B cell (primary cell): ENCODE results near the gene ENTHD1. TPM values are rescaled to one million over a fixed set of nuclear protein-coding genes. Genes with fewer than 3 reads are reported as not detected.
A peak's percentile ranks its signal among the peaks of the same experiment; 100 is the strongest.

Experiments used
- ATAC-seq: fragments of 200-7000 bp; cut with Tn5 transposase; one replicate; pipeline ENCODE4 v1.10.0; 2021; ENCODE audit warnings: low read depth, mild to moderate bottlenecking, moderate number of reproducible peaks, moderate library complexity
- CTCF ChIA-PET: fragments of 350-600 bp; sonication (Branson Sonifier 250); formaldehyde crosslinking; loops from one replicate; lab custom pipeline; 2021; ENCODE audit warnings: antibody characterized with exemption, inconsistent platforms; lab: Charles Lee
- POLR2A ChIA-PET: fragments of 350-600 bp; sonication (Branson Sonifier 250); formaldehyde crosslinking; loops from one replicate; lab custom pipeline; 2021; ENCODE audit warnings: antibody characterized with exemption; lab: Charles Lee
- DNase-seq: peaks from one replicate; pipeline ENCODE4 v3.0.0; 2013
- H2AFZ ChIP-seq: 2 replicates; pipeline ENCODE4 v1.6.1; 2012; ENCODE audit warnings: mild to moderate bottlenecking, low read depth, low read length; ENCODE audit not compliant: insufficient read depth, poor library complexity, severe bottlenecking
- H3K27ac ChIP-seq, 2 donors: 1 replicate in 1 of 2; 2 replicates in 1 of 2; pipeline ENCODE4 v1.5.1; 2012 to 2013; ENCODE audit warnings: low read length in 2 of 2, mild to moderate bottlenecking in 2 of 2, moderate library complexity in 1 of 2
- H3K27me3 ChIP-seq, 4 experiments: fragments of 200-600 bp in 1 of 4; sonication (generic) in 1 of 4; replicated peaks in 1 of 4; 1 replicate in 2 of 4; 2 replicates in 2 of 4; pipeline versions ENCODE4 v1.6.1 to v1.7.0; 2013 to 2016; ENCODE audit warnings: low read length in 3 of 4, mild to moderate bottlenecking in 2 of 4, mixed read lengths in 1 of 4, moderate library complexity in 1 of 4; ENCODE audit not compliant: insufficient read depth in 4 of 4, control insufficient read depth in 3 of 4; ENCODE audit errors: control extremely low read depth in 1 of 4
- H3K36me3 ChIP-seq, 2 experiments: replicated peaks in 1 of 2; 1 replicate in 1 of 2; 2 replicates in 1 of 2; pipeline versions ENCODE4 v1.6.1 to v1.7.1; 2013; ENCODE audit warnings: low read length in 1 of 2; ENCODE audit not compliant: insufficient read depth in 2 of 2, control insufficient read depth in 1 of 2; ENCODE audit errors: control extremely low read depth in 1 of 2, extremely low read depth in 1 of 2
- H3K4me1 ChIP-seq, 2 donors: fragments of 200-600 bp in 1 of 2; sonication (generic) in 1 of 2; 1 replicate in 1 of 2; 2 replicates in 1 of 2; pipeline versions ENCODE4 v1.5.1 to v1.6.1; 2013 to 2017; ENCODE audit warnings: low read length in 2 of 2; ENCODE audit not compliant: control insufficient read depth in 2 of 2, insufficient read depth in 2 of 2
- H3K4me2 ChIP-seq: replicated peaks from 2 replicates; pipeline ENCODE3; 2012; ENCODE audit warnings: mild to moderate bottlenecking, low read depth, low read length; ENCODE audit not compliant: poor library complexity, severe bottlenecking
- H3K4me3 ChIP-seq, 5 experiments: fragments of 200-600 bp in 1 of 5; sonication (generic) in 1 of 5; 1 replicate in 3 of 5; 2 replicates in 2 of 5; pipeline versions ENCODE4 v1.5.1 to v1.7.0; 2011 to 2016; ENCODE audit warnings: low read length in 4 of 5, mild to moderate bottlenecking in 4 of 5, low read depth in 2 of 5, control low read depth in 1 of 5, moderate library complexity in 1 of 5; ENCODE audit not compliant: insufficient read depth in 1 of 5; ENCODE audit errors: control extremely low read depth in 1 of 5, extremely low read depth in 1 of 5
- H3K79me2 ChIP-seq: fragments of 200-600 bp; sonication (generic); one replicate; pipeline ENCODE4 v1.6.0; 2016; ENCODE audit warnings: low read length; ENCODE audit not compliant: control insufficient read depth, insufficient read depth
- H3K9ac ChIP-seq: fragments of 200-600 bp; sonication (generic); 2 replicates; pipeline ENCODE4 v1.6.1; 2017; ENCODE audit warnings: mild to moderate bottlenecking, low read length, moderate library complexity
- H3K9me3 ChIP-seq, 3 donors: one replicate each; pipeline versions ENCODE4 v1.6.1 to v1.7.1; 2013; ENCODE audit warnings: low read length in 2 of 3; ENCODE audit not compliant: control insufficient read depth in 2 of 3, insufficient read depth in 1 of 3; ENCODE audit errors: control extremely low read depth in 1 of 3
- H4K20me1 ChIP-seq: 2 replicates; pipeline ENCODE4 v1.6.0; 2012; ENCODE audit warnings: mild to moderate bottlenecking, low read length; ENCODE audit not compliant: insufficient read depth, control insufficient read depth, poor library complexity, severe bottlenecking
- H3K27ac Mint-ChIP-seq: one replicate; pipeline ENCODE4 v1.8.0; 2021; ENCODE audit warnings: mixed read lengths
- H3K27me3 Mint-ChIP-seq: one replicate; pipeline ENCODE4 v1.8.0; 2021; ENCODE audit warnings: mixed read lengths
- H3K4me1 Mint-ChIP-seq: one replicate; pipeline ENCODE4 v1.8.0; 2021; ENCODE audit warnings: mixed read lengths
- H3K4me3 Mint-ChIP-seq: one replicate; pipeline ENCODE4 v1.8.0; 2021; ENCODE audit warnings: mixed read lengths
- H3K9me3 Mint-ChIP-seq: one replicate; pipeline ENCODE4 v1.8.0; 2022; ENCODE audit warnings: mixed read lengths; ENCODE audit not compliant: insufficient read depth
- EZH2 ChIP-seq: IDR thresholded peaks from 2 replicates; pipeline ENCODE4 v1.6.1; 2012; ENCODE audit warnings: borderline replicate concordance, low read depth, mild to moderate bottlenecking, moderate library complexity, low read length; ENCODE audit not compliant: insufficient read depth, poor library complexity, severe bottlenecking
- WGBS: methylation state at CpG from one replicate; pipeline ENCODE4 v1.1.5; 2013; ENCODE audit warnings: missing lambda C conversion rate; ENCODE audit not compliant: insufficient coverage; 5-methylcytosine and 5-hydroxymethylcytosine counted together
- intact Hi-C: fragments of 100-400 bp; cut with micrococcal nuclease; formaldehyde crosslinking; loops from one replicate; pipeline ENCODE4 v1.10.0; 2022
- polyA plus RNA-seq: library from polyadenylated mRNA; depleted of rRNA; stranded (reverse); fragments of >200 nt; gene quantifications from 2 replicates; pipeline ENCODE4 v1.2.3, GENCODE V29; 2012
- total RNA-seq, 2 donors: library from RNA; stranded (reverse); fragments of 120-200 nt in 1 of 2; gene quantifications; 1 replicate in 1 of 2; 2 replicates in 1 of 2; pipeline versions ENCODE4 v1.2.3 to v1.2.4, GENCODE V29; 2013 to 2022
- TF ChIP-seq, protein P1 (sequence below): fragments of 200-600 bp; IDR thresholded peaks from one replicate; pipeline ENCODE4 v1.8.0; 2022; ENCODE audit warnings: antibody characterized with exemption, mild to moderate bottlenecking

Gene ENTHD1
- total and polyA plus RNA-seq, 2 donors (not counting 1 experiment from before 2014, with no cell fraction given) = not detected

DNA sequence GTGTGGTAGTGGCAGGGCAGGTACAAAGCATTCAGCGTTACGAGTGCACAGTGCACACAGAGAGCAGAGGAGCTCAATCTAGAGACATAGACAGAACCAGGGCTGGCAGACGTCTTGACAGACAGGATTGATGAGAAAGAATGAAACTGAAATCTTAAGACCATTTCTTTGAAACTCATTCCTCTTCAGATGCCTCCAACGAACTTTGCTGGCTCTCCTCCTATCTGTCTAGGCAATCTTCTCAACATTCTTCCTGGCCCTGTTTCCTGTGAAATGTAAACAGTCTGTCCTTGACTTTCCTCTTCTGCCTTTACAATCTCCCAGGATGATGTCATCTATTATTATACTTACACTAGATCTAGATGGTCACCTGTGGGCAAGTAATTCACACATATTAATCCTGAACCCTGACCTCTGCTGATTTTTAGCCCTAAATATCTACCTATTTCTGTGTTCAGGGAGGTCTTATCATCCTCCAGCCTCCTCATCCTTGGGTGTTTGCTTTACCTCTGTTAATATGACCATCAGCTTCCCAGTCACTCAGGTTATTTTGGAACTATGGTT lies 119.5 kb downstream of the ENTHD1 start:
- Mint-ChIP-seq H3K9me3 (peaks cover 3% of the 10 kb centered on the region), H3K27me3 (peaks cover 6% of the 10 kb centered on the region), H3K27ac (peak overlapping the region; percentile 34), H3K4me1 (peaks cover 15% of the 10 kb centered on the region), H3K4me3 (peak overlapping the region; percentile 26)
- CTCF ChIA-PET = interaction anchor here (0.6 kb wide), 1 partner anchor 169 kb away, joined by 8 read pairs; no protein-coding TSS in a partner anchor
- TF ChIP-seq, protein P1, sequence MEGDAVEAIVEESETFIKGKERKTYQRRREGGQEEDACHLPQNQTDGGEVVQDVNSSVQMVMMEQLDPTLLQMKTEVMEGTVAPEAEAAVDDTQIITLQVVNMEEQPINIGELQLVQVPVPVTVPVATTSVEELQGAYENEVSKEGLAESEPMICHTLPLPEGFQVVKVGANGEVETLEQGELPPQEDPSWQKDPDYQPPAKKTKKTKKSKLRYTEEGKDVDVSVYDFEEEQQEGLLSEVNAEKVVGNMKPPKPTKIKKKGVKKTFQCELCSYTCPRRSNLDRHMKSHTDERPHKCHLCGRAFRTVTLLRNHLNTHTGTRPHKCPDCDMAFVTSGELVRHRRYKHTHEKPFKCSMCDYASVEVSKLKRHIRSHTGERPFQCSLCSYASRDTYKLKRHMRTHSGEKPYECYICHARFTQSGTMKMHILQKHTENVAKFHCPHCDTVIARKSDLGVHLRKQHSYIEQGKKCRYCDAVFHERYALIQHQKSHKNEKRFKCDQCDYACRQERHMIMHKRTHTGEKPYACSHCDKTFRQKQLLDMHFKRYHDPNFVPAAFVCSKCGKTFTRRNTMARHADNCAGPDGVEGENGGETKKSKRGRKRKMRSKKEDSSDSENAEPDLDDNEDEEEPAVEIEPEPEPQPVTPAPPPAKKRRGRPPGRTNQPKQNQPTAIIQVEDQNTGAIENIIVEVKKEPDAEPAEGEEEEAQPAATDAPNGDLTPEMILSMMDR = no peak
- TF ChIP-seq EZH2 = no peak
- H3K9ac ChIP-seq = peak overlapping the region; percentile 28
- H3K4me1 ChIP-seq = peaks cover 10 to 11% of the 10 kb centered on the region in 2 donors
- peaks cover 0 to 4% (median 0%) of the 10 kb centered on the region in 4 experiments for H3K27me3 ChIP-seq
- DNase-seq = peak; percentile 44
- peak overlapping the region in 1 of 2 donors; percentile 12 for H3K27ac ChIP-seq
- H2AFZ ChIP-seq = peak overlapping the region; percentile 65
- H3K9me3 ChIP-seq = peaks cover 3 to 10% (median 10%) of the 10 kb centered on the region in 3 donors
- intact Hi-C loops = no loop called here
- peak overlapping the region; percentile 46 for H3K4me2 ChIP-seq
- no peaks in the 10 kb centered on the region for H4K20me1 ChIP-seq
- POLR2A ChIA-PET = no interaction called here
- 22% methylated on average over 3 of the region's 4 CpGs for WGBS
- H3K36me3 ChIP-seq = no peaks in the 10 kb centered on the region
- H3K79me2 ChIP-seq = no peaks in the 10 kb centered on the region
- H3K4me3 ChIP-seq = no peak overlapping the region
- ATAC-seq = peak; percentile 77

GRCh38 chr22:39773503-39773902 lies 120.1 kb downstream of the ENTHD1 start:
- Mint-ChIP-seq H3K27me3 (peaks cover 6% of the 10 kb centered on the region), H3K4me1 (peaks cover 15% of the 10 kb centered on the region), H3K4me3 (peak overlapping the region; percentile 26), H3K27ac (peak overlapping the region; percentile 34), H3K9me3 (peaks cover 3% of the 10 kb centered on the region)
- no peak overlapping the region for H3K4me3 ChIP-seq
- peak overlapping the region in 1 of 2 donors; percentile 12 for H3K27ac ChIP-seq
- no peak for TF ChIP-seq EZH2
- H3K36me3 ChIP-seq = no peaks in the 10 kb centered on the region
- no peaks in the 10 kb centered on the region for H3K79me2 ChIP-seq
- H3K4me2 ChIP-seq = peak overlapping the region; percentile 46
- ChIA-PET POLR2A (no interaction called here), CTCF (interaction anchor here (0.6 to 1.3 kb wide), 2 partner anchors 137 to 251 kb away, joined by 3 to 4 read pairs; no protein-coding TSS in a partner anchor)
- no peaks in the 10 kb centered on the region for H4K20me1 ChIP-seq
- peak overlapping the region; percentile 65 for H2AFZ ChIP-seq
- peak overlapping the region; percentile 28 for H3K9ac ChIP-seq
- peaks cover 3 to 10% (median 10%) of the 10 kb centered on the region in 3 donors for H3K9me3 ChIP-seq
- no peak for ATAC-seq
- peaks cover 10 to 11% of the 10 kb centered on the region in 2 donors for H3K4me1 ChIP-seq
- intact Hi-C loops = no loop called here
- no peak for DNase-seq
- peaks cover 0 to 4% (median 0%) of the 10 kb centered on the region in 4 experiments for H3K27me3 ChIP-seq
